ENCODE measurements around the gene ZNF516.
A peak's percentile ranks its signal among the peaks of the same experiment; 100 is the strongest.

Gene ZNF516

GRCh38 chr18:76507830-76508385, 12.9 kb upstream of the ZNF516 start:
- DNase-seq: no peak

GRCh38 chr18:76506974-76507764, 12.1 kb upstream of the ZNF516 start:
- DNase-seq: no peak

GRCh38 chr18:76506395-76506794, 11.4 kb upstream of the ZNF516 start:
- no peak for DNase-seq

GRCh38 chr18:76505614-76506013, 10.6 kb upstream of the ZNF516 start:
- DNase-seq: no peak

GRCh38 chr18:76504749-76505148, 9.7 kb upstream of the ZNF516 start:
- DNase-seq: no peak

- DNase-seq: no peak
Observed at GRCh38 chr18:76503649-76504386, 8.8 kb upstream of the ZNF516 start.

GRCh38 chr18:76502551-76502950, 7.5 kb upstream of the ZNF516 start:
- no peak for DNase-seq

- no peak for DNase-seq
Observed at GRCh38 chr18:76499637-76500340, 4.7 kb upstream of the ZNF516 start.

GRCh38 chr18:76499021-76499420, 4.0 kb upstream of the ZNF516 start:
- DNase-seq: no peak

GRCh38 chr18:76498064-76498463, 3.0 kb upstream of the ZNF516 start:
- no peak for DNase-seq

- no peak for DNase-seq
Observed at GRCh38 chr18:76497021-76497420, 2.0 kb upstream of the ZNF516 start.

- peak in 1 of 2 donors; percentile 24 for DNase-seq
Observed at GRCh38 chr18:76496194-76496890, 1.3 kb upstream of the ZNF516 start.

- DNase-seq: no peak
Observed at GRCh38 chr18:76495435-76496193, 572 bp upstream of the ZNF516 start.

- DNase-seq: no peak
Observed at GRCh38 chr18:76494231-76495005, 624 bp downstream of the ZNF516 start.

- DNase-seq: no peak
Observed at GRCh38 chr18:76493213-76494161, 1.6 kb downstream of the ZNF516 start.

GRCh38 chr18:76492669-76493212, 2.3 kb downstream of the ZNF516 start:
- peak; percentile 99 to 100 for DNase-seq

GRCh38 chr18:76491776-76492668, 3.0 kb downstream of the ZNF516 start:
- DNase-seq: peak in 1 of 2 donors; percentile 25

GRCh38 chr18:76491473-76491775, 3.6 kb downstream of the ZNF516 start:
- DNase-seq: peak; percentile 50 to 55
